Fibroblast of villous mesenchyme (primary cell): ENCODE results near the gene ASPDH. TPM values are rescaled to one million over a fixed set of nuclear protein-coding genes. Genes with fewer than 3 reads are reported as not detected.
"Not testable (repeated sequence)": the region's sequence is repeated elsewhere in the genome, so short reads cannot be mapped to it uniquely, and the experiment has no call there.

ENCODE experiments used
- DNase-seq: peaks from one replicate; pipeline ENCODE4 v3.0.0-alpha.2; 2010; ENCODE audit warnings: low read depth
- H3K4me3 ChIP-seq: 2 replicates; pipeline ENCODE4 v1.5.1; 2011; ENCODE audit warnings: low read depth, mild to moderate bottlenecking, low read length
- CTCF ChIP-seq: IDR thresholded peaks from 2 replicates; pipeline ENCODE4 v1.5.1; 2012; ENCODE audit warnings: low read depth, mild to moderate bottlenecking, low read length; ENCODE audit not compliant: insufficient read depth
- total RNA-seq: library from RNA; depleted of rRNA; stranded (reverse); fragments of >200 nt; gene quantifications from 2 replicates; pipeline ENCODE4 v1.2.3, GENCODE V29; 2012

The ASPDH gene
- total RNA-seq, 1 donor = not detected

- H3K4me3 ChIP-seq = no peak overlapping the region
- no peak for DNase-seq
- TF ChIP-seq CTCF = no peak
Observed at GRCh38 chr19:50477751-50478515, 35.8 kb downstream of the ASPDH start.

- no peak for DNase-seq
- TF ChIP-seq CTCF = no peak
- peak overlapping the region; percentile 95 for H3K4me3 ChIP-seq
Observed at GRCh38 chr19:50476907-50477238, 36.8 kb downstream of the ASPDH start.

GRCh38 chr19:50476224-50476906 lies 37.3 kb downstream of the ASPDH start, which contains the start of the genes EMC10 and GARIN5A:
EMC10 (plus strand) TSS chr19:50476507; CDS start chr19:50476545, 38 bp downstream.
GARIN5A (minus strand) TSS chr19:50476848; CDS start chr19:50476388, 460 bp downstream.
- peak; percentile 93 for DNase-seq

GRCh38 chr19:50475736-50476223 lies 37.9 kb downstream of the ASPDH start:
- peak overlapping the region; percentile 95 for H3K4me3 ChIP-seq
- DNase-seq = no peak
- no peak for TF ChIP-seq CTCF

More at GRCh38 chr19:50476224-50476906, 37.3 kb downstream of the ASPDH start, which contains the start of the genes EMC10 and GARIN5A:
- peak within 1 kb of the TSS; percentile 95 for H3K4me3 ChIP-seq
- no peak for TF ChIP-seq CTCF

GRCh38 chr19:50475101-50475568 lies 38.6 kb downstream of the ASPDH start:
- TF ChIP-seq CTCF = no peak
- DNase-seq = no peak
- no peak overlapping the region for H3K4me3 ChIP-seq

GRCh38 chr19:50473336-50473735 lies 40.4 kb downstream of the ASPDH start:
- H3K4me3 ChIP-seq, DNase-seq: not testable (repeated sequence)

GRCh38 chr19:50468818-50469217 lies 44.9 kb downstream of the ASPDH start:
- no peak for DNase-seq
- TF ChIP-seq CTCF = no peak
- H3K4me3 ChIP-seq = no peak overlapping the region
